GM19035 (cell line): ENCODE results near the gene SMCO3.

ENCODE experiments used
- ATAC-seq: cut with Tn5 transposase; IDR thresholded peaks from one replicate; pipeline ENCODE4 v1.9.1; 2021; ENCODE audit not compliant: unreplicated experiment

SMCO3 gene

DNA sequence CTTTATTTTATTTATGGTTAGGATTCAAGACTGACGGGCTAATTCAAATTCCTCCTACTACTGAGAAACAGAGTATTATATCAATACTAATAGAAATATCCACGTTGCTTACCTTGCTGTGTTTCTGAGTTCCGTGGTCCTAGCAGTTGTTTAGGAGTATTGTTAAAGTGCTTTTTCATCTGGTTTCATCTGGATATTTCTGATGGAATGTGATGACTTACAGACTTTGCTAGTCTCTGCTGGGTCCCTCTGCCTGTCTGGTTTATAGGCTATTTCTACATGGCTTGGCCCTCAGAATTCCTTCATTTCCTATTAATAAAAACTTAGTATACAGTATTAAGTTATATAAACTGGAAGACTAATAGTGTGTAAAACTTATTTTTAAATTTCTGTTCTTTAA, at the start of gene SMCO3:
SMCO3 (minus strand) TSS at position 169 of the 400 bp plus-strand sequence. CDS start 7,502 bp downstream, outside the sequence.
- ATAC-seq = no peak

GRCh38 chr12:14860490-14860889, 46.5 kb upstream of the SMCO3 start:
- ATAC-seq = no peak

DNA sequence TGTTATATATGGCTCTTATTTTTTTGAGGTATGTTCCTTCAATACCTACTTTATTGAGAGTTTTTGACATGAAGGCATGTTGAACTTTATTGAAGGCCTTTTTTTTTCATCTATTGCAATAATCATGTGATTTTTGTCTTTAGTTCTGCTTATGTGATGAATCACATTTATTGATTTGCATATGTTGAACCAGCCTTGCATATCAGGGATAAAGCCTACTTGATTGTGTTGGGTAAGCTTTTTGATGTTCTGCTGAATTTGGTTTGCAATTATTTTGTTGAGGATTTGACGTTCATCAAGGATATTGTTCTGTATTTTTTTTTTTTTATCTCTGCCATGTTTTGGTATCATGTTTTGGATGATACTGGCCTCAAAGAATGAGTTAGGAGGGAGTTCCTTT, 44.5 kb upstream of the SMCO3 start:
- no peak for ATAC-seq

DNA sequence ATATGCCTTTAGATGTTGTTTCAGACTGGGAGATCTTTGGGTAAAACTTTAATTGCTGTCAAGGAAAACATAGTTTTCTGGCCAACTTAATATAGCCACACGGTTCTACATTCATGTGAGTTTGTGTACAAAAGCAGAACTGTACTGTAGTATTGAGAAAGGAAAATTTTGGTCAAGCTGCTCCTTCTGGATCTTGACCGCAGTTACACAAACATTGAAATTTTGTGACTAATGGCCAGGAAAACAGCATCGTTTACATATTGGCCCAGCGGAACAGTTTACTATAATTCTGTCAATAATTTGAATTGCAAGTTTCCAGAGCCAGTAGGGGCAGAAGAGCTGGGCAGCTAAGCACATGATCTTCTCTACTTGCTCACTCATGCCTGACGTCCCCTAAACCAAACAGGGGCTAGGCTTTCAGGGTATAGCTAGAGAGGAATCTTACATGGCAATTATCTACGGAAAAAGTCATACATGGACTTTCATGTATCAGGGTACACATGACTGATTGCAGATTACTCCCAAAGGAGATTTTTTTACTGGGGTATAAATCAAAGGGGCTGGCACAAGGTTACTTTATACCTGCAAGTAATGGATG, 40.7 kb upstream of the SMCO3 start:
- ATAC-seq = no peak

- no peak for ATAC-seq
These were observed 40.0 kb upstream of the SMCO3 start for GRCh38 chr12:14853961-14854360.

GRCh38 chr12:14852880-14853279, 38.9 kb upstream of the SMCO3 start:
- ATAC-seq = no peak

DNA sequence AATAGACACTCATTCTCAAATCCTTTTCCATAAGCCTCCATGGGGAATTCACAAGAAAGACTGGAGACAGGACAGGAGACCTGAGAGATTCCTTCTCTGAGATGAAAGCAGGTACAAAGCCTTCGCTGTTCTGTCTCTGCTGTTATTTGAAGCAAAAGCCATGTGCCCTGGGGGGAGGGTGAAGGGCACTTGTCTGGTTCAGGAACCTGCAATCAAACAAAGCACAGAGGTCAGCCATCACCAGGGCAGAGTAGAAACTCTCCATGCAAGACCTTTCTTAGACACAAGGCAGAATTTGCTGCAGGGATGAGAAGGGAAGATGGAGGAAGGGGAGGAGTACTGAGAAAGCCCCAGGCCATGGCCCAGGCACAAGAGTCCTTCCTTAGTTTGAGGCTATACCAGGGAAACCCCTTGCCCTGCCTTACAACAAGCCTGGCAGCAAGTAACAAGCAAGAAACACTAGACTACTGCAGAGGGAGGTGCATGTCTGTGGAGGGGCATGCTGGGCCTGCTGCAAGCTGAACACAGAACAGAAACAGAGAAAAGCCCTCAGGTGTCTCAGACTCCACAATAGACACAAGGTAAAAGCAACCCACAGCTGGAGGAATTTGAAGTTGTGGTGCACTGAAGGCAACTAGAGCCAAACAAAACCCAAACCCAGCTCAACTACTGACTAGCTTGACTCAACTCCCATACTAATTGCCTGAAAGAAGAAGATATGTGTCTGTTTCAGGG, 37.1 kb upstream of the SMCO3 start:
- ATAC-seq = peak; percentile 51

GRCh38 chr12:14849661-14850060, 35.7 kb upstream of the SMCO3 start:
- ATAC-seq = no peak

- no peak for ATAC-seq
These were observed 33.0 kb upstream of the SMCO3 start for GRCh38 chr12:14846876-14847580.

- no peak for ATAC-seq
These were observed 32.1 kb upstream of the SMCO3 start for GRCh38 chr12:14846042-14846587.

GRCh38 chr12:14845350-14845750, 31.4 kb upstream of the SMCO3 start:
- peak; percentile 63 for ATAC-seq

DNA sequence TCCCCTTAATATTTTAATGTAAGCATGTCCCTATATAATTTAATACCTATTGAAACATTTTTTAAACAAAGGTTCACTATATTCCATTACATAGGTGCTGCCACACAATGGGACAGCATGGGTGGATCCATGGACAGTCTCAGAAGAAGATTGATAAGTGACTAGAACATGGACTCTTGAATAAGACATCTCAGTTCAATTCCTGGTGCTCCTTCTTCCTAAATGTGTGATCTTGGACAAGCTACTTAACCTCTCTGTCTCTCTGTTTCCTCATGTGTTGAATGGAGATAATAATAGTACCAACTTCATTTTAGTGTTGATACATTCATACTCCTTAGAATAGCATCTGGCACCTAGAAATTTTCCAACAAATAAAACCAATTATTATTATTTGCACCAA, 30.4 kb upstream of the SMCO3 start:
- no peak for ATAC-seq

- ATAC-seq = no peak
These were observed 29.5 kb upstream of the SMCO3 start, which contains the start of gene ART4 for GRCh38 chr12:14843425-14843887. ART4 (minus strand) TSS chr12:14843526; CDS start chr12:14843113, 413 bp downstream.

- no peak for ATAC-seq
These were observed 28.3 kb upstream of the SMCO3 start for GRCh38 chr12:14842315-14842714.

GRCh38 chr12:14841761-14842160, 27.8 kb upstream of the SMCO3 start:
- ATAC-seq = no peak

GRCh38 chr12:14840616-14841015, 26.6 kb upstream of the SMCO3 start:
- ATAC-seq = no peak

DNA sequence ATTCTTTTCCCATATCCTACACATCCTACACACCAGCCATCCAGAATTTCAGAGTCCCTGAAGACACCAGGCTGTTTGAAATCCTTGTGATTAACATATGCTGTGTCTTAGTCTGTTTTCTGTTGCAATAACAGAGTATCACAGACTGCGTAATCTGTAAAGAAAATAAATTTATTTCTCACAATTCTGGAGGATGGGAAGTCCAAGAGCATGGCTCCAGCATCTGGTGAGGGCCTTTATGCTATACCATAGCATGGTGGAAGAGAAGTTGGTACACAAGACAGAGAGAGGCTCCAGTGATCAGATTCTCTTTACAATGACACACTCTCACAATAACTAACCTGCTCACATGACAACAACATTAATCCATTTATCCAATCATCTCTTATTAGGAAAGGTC, 25.3 kb upstream of the SMCO3 start:
- ATAC-seq = no peak

DNA sequence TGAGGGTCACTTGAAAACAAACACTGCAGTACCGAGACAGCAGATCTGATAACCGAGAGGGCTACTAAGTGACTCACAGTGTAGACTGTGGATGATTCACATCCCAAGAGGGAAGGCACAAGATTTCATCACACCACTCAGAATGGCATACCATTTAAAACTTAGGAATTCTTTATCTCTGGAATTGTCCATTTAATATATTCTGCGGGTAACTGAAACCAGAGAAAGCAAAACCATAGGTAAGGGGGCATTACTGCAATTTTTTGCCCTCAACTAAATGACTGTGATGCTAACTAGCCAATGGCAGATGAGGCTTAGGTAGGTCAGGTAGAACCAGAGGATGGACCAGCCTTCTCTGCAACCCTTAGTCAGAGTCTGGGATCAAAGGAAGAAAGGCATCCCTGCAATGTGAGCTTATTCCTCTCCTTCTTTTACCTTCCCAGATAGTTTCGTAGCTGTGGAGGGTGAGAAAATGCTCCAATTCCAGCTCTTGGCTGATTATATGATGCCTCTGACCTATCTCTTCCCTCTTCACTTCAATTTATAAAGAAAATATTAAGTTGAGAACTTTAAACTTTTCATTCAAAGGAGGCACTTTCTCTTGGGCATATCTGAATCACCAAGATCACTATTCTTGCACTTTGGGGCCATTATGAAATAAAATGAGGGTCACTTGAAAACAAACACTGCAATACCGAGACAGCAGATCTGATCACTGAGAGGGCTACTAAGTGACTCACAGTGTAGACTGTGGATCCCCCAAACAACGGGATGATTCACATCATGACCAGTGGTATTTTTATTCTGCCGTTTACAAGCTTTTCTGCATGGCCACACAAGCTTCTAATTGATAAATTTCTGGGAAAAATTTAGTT, 22.6 kb upstream of the SMCO3 start:
- ATAC-seq = no peak

DNA sequence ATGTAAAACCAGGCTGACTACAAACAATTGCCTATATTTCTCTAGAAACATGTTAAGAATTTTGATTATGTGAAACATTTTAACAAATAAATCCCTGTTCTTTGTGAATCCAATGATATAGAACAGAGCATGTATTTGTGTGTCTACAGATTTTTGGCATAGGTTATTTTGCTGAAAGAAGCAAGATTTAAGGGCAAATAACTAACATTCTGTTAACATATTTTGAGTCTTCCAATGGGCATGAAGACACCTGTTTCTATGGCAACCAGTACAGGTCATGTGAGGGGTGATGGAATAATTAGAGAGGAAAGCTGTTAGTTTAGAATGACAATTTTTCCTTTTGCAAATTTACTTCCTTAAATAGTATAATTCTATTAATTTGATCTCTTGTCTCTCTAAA, 20.5 kb upstream of the SMCO3 start:
- ATAC-seq = no peak

DNA sequence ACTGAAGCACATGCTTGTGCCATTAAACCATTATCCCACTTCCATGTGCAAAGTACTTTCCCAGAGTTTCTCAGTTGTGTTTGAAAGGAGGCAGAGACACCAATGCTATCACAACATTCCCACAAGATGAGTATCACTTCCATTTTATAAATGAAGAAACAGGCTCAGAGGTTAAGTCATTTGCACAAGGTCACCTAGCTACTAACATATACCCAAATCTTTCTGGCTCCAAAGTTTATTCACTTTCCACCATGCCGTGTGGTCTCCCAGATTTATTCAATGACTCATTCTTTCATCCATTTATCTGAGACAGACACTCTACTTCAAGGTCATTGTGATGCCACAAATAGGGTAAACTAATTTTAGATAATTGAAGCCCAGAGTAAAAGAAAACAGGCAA, 20.0 kb upstream of the SMCO3 start:
- ATAC-seq = no peak

GRCh38 chr12:14833336-14833735, 19.4 kb upstream of the SMCO3 start:
- ATAC-seq = no peak
